ENCODE results near the gene ZNF746. TPM values are rescaled to one million over a fixed set of nuclear protein-coding genes. Genes with fewer than 3 reads are reported as not detected.
"Not testable (repeated sequence)": the region's sequence is repeated elsewhere in the genome, so short reads cannot be mapped to it uniquely, and the experiment has no call there.

The ZNF746 gene
- total RNA-seq, 1 donor from 2014 or later: 19.1 TPM

GRCh38 chr7:149498811-149499210 is 1.2 kb upstream of the ZNF746 start:
- H3K27ac Mint-ChIP-seq (ENCODE audit: unreplicated experiment): no peak overlapping the region
- H3K27me3 Mint-ChIP-seq (ENCODE audit: unreplicated experiment): peaks cover 33% of the 10 kb centered on the region
- no peak for TF ChIP-seq CTCF (IDR thresholded peaks at IDR 0.05)

GRCh38 chr7:149496642-149497391 is 792 bp downstream of the ZNF746 start:
- peak overlapping the region; percentile 93 for H3K4me3 Mint-ChIP-seq (ENCODE audit: unreplicated experiment)
- peak overlapping the region; percentile 95 for H3K27ac Mint-ChIP-seq (ENCODE audit: unreplicated experiment)
- TF ChIP-seq CTCF (IDR thresholded peaks at IDR 0.05): no peak
- peaks cover 20% of the 10 kb centered on the region for H3K4me1 Mint-ChIP-seq (ENCODE audit: unreplicated experiment)
- H3K9me3 Mint-ChIP-seq (ENCODE audit: unreplicated experiment): no peaks in the 10 kb centered on the region
- peaks cover 26% of the 10 kb centered on the region for H3K27me3 Mint-ChIP-seq (ENCODE audit: unreplicated experiment)
- no peak for DNase-seq (ENCODE audit: extremely low spot score, unreplicated experiment)
- peaks cover 23% of the 10 kb centered on the region for H3K36me3 Mint-ChIP-seq (ENCODE audit: unreplicated experiment)

More at GRCh38 chr7:149498811-149499210, 1.2 kb upstream of the ZNF746 start:
- H3K36me3 Mint-ChIP-seq (ENCODE audit: unreplicated experiment): peaks cover 5% of the 10 kb centered on the region
- peaks cover 20% of the 10 kb centered on the region for H3K4me1 Mint-ChIP-seq (ENCODE audit: unreplicated experiment)
- no peaks in the 10 kb centered on the region for H3K9me3 Mint-ChIP-seq (ENCODE audit: unreplicated experiment)
- H3K4me3 Mint-ChIP-seq (ENCODE audit: unreplicated experiment): no peak overlapping the region
- no peak for DNase-seq (ENCODE audit: extremely low spot score, unreplicated experiment)

- Mint-ChIP-seq H3K4me1 (ENCODE audit: unreplicated experiment) (peaks cover 20% of the 10 kb centered on the region), H3K27ac (ENCODE audit: unreplicated experiment) (peak overlapping the region; percentile 95), H3K27me3 (ENCODE audit: unreplicated experiment) (peaks cover 19% of the 10 kb centered on the region), H3K9me3 (ENCODE audit: unreplicated experiment) (no peaks in the 10 kb centered on the region), H3K4me3 (ENCODE audit: unreplicated experiment) (peak overlapping the region; percentile 93), H3K36me3 (ENCODE audit: unreplicated experiment) (peaks cover 27% of the 10 kb centered on the region)
- DNase-seq (ENCODE audit: extremely low spot score, unreplicated experiment): no peak
- TF ChIP-seq CTCF (IDR thresholded peaks at IDR 0.05): no peak
Observed at GRCh38 chr7:149495785-149496641, 1.6 kb downstream of the ZNF746 start.

- Mint-ChIP-seq H3K27ac (ENCODE audit: unreplicated experiment) (no peak overlapping the region), H3K4me3 (ENCODE audit: unreplicated experiment) (no peak overlapping the region), H3K27me3 (ENCODE audit: unreplicated experiment) (peaks cover 15% of the 10 kb centered on the region), H3K9me3 (ENCODE audit: unreplicated experiment) (no peaks in the 10 kb centered on the region), H3K36me3 (ENCODE audit: unreplicated experiment) (peaks cover 36% of the 10 kb centered on the region), H3K4me1 (ENCODE audit: unreplicated experiment) (peaks cover 20% of the 10 kb centered on the region)
- no peak for TF ChIP-seq CTCF (IDR thresholded peaks at IDR 0.05)
- no peak for DNase-seq (ENCODE audit: extremely low spot score, unreplicated experiment)
Observed at GRCh38 chr7:149494738-149495368, 2.8 kb downstream of the ZNF746 start.

GRCh38 chr7:149493975-149494374 is 3.6 kb downstream of the ZNF746 start:
- DNase-seq (ENCODE audit: extremely low spot score, unreplicated experiment); H3K27me3 Mint-ChIP-seq (ENCODE audit: unreplicated experiment); H3K27ac Mint-ChIP-seq (ENCODE audit: unreplicated experiment); H3K4me3 Mint-ChIP-seq (ENCODE audit: unreplicated experiment); H3K9me3 Mint-ChIP-seq (ENCODE audit: unreplicated experiment): not testable (repeated sequence)
- Mint-ChIP-seq H3K4me1 (ENCODE audit: unreplicated experiment) (peaks cover 20% of the 10 kb centered on the region), H3K36me3 (ENCODE audit: unreplicated experiment) (peaks cover 44% of the 10 kb centered on the region)

Measured in osteocyte (in vitro differentiated cells).